GM12801 (cell line): Measurements from ENCODE around the gene INVS.

ENCODE experiments used
- CTCF ChIP-seq: IDR thresholded peaks from one replicate; pipeline ENCODE4 v1.5.1; 2011; ENCODE audit warnings: control low read depth; ENCODE audit not compliant: insufficient read length; ENCODE audit errors: extremely low read depth

INVS gene

GRCh38 chr9:100216178-100216787, 117.2 kb downstream of the INVS start:
- no peak for TF ChIP-seq CTCF

GRCh38 chr9:100217536-100217935, 118.5 kb downstream of the INVS start:
- no peak for TF ChIP-seq CTCF

- TF ChIP-seq CTCF, result no peak
Observed at GRCh38 chr9:100219347-100219746, 120.3 kb downstream of the INVS start.

- TF ChIP-seq CTCF, result no peak
Observed at GRCh38 chr9:100220936-100221335, 121.9 kb downstream of the INVS start.

GRCh38 chr9:100221538-100221937, 122.5 kb downstream of the INVS start:
- TF ChIP-seq CTCF, result no peak

GRCh38 chr9:100222674-100223073, 123.6 kb downstream of the INVS start:
- no peak for TF ChIP-seq CTCF

- no peak for TF ChIP-seq CTCF
Observed at GRCh38 chr9:100227636-100228035, 128.6 kb downstream of the INVS start.
